Measurements from ENCODE around the gene PHEX. TPM values are rescaled to one million over a fixed set of nuclear protein-coding genes. Genes with fewer than 3 reads are reported as not detected.

Gene PHEX
- total RNA-seq (2021; fragmentation: NEBNext Ultra II Directional; extraction: Animal tissue kit (Norgen Biotek cat#: 25700)), result under 1 TPM; 0.05 to 0.10 (median 0.07) TPM
- long read RNA-seq, result 0 reads

DNA sequence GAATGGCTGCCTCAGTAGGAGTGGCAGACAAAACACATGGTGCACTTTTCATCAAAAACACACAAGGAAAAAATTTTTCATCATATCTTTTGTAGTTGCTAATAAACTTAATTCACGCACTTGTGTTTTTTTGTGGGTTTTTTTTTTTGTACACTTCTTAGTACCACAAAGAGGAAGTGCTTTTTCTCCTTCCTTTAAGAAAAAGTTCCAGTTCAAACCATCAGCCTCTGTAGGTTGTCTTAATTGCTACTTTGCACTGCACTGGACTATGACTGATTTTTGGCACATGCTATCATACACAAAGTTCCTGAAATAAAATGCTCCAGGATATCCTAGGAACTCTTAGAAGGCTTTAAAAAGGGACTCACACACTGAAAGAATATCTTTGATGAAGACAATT is at the start of gene PHEX:
Gene PHEX, plus strand, starts transcription at position 242 of the 400 bp plus-strand sequence. CDS start 681 bp downstream, outside the sequence.
- H3K4me1 Mint-ChIP-seq (ENCODE audit: low read depth), result no peaks in the 10 kb centered on the region
- TF ChIP-seq, protein P1, sequence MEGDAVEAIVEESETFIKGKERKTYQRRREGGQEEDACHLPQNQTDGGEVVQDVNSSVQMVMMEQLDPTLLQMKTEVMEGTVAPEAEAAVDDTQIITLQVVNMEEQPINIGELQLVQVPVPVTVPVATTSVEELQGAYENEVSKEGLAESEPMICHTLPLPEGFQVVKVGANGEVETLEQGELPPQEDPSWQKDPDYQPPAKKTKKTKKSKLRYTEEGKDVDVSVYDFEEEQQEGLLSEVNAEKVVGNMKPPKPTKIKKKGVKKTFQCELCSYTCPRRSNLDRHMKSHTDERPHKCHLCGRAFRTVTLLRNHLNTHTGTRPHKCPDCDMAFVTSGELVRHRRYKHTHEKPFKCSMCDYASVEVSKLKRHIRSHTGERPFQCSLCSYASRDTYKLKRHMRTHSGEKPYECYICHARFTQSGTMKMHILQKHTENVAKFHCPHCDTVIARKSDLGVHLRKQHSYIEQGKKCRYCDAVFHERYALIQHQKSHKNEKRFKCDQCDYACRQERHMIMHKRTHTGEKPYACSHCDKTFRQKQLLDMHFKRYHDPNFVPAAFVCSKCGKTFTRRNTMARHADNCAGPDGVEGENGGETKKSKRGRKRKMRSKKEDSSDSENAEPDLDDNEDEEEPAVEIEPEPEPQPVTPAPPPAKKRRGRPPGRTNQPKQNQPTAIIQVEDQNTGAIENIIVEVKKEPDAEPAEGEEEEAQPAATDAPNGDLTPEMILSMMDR (IDR thresholded peaks at IDR 0.05), result no peak
- no peak within 1 kb of the TSS for H3K27ac Mint-ChIP-seq
- H3K27me3 Mint-ChIP-seq (ENCODE audit: insufficient read depth), result no peaks in the 10 kb centered on the region
- DNase-seq, result no peak
- H3K4me3 Mint-ChIP-seq, result no peak within 1 kb of the TSS
- H3K9me3 Mint-ChIP-seq, result no peaks in the 10 kb centered on the region
- no peaks in the 10 kb centered on the region for H3K36me3 Mint-ChIP-seq (ENCODE audit: low read depth)

- Mint-ChIP-seq H3K27ac (peak overlapping the region; percentile 65), H3K36me3 (ENCODE audit: low read depth) (no peaks in the 10 kb centered on the region; the same call in 1 of the 2 replicates), H3K9me3 (no peaks in the 10 kb centered on the region), H3K4me1 (ENCODE audit: low read depth) (peaks cover 15% of the 10 kb centered on the region), H3K4me3 (no peak overlapping the region), H3K27me3 (ENCODE audit: insufficient read depth) (0 out of 2 replicates have a peak, but pooled peaks cover 4% of the 10 kb centered on the region)
- TF ChIP-seq, protein P1 (IDR thresholded peaks at IDR 0.05), result peak; percentile 87
- peak; percentile 67 for DNase-seq
Measured at GRCh38 chrX:21985332-21985777, 46.8 kb upstream of the PHEX start.

- Mint-ChIP-seq H3K27ac (peak overlapping the region; percentile 48; the same call in 1 of the 2 replicates), H3K4me3 (no peak overlapping the region), H3K36me3 (ENCODE audit: low read depth) (no peaks in the 10 kb centered on the region; the same call in 1 of the 2 replicates), H3K4me1 (ENCODE audit: low read depth) (peaks cover 15% of the 10 kb centered on the region), H3K27me3 (ENCODE audit: insufficient read depth) (0 out of 2 replicates have a peak, but pooled peaks cover 4% of the 10 kb centered on the region), H3K9me3 (no peaks in the 10 kb centered on the region)
- TF ChIP-seq, protein P1 (IDR thresholded peaks at IDR 0.05), result no peak
- peak; percentile 28 for DNase-seq
Measured at GRCh38 chrX:21986596-21986995, 45.5 kb upstream of the PHEX start.

DNA sequence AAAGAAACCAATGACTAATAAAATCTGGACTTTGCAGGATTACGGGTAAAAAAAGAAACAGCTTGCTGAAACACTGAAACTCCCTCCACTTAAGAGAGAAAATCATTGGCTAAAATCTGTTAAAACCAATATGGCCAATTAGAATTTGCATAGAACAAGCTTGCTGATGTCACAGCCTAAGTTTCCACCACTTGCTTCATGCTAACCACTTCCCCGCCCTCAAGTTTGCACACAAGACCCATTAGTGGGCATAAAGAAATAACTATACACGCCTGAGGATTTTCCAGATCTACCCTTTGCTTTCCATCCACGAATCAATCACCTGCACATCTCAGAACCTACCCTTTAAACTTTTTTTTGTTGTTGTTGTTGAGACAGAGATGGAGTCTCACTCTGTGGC is 42.7 kb upstream of the PHEX start:
- Mint-ChIP-seq H3K27me3 (ENCODE audit: insufficient read depth) (0 out of 2 replicates have a peak, but pooled peaks cover 4% of the 10 kb centered on the region), H3K9me3 (no peaks in the 10 kb centered on the region), H3K27ac (no peak overlapping the region), H3K4me1 (ENCODE audit: low read depth) (peaks cover 15% of the 10 kb centered on the region), H3K4me3 (no peak overlapping the region), H3K36me3 (ENCODE audit: low read depth) (peaks cover 5% of the 10 kb centered on the region; the same call in 1 of the 2 replicates)
- TF ChIP-seq, protein P1 (IDR thresholded peaks at IDR 0.05), result no peak
- DNase-seq, result no peak

DNA sequence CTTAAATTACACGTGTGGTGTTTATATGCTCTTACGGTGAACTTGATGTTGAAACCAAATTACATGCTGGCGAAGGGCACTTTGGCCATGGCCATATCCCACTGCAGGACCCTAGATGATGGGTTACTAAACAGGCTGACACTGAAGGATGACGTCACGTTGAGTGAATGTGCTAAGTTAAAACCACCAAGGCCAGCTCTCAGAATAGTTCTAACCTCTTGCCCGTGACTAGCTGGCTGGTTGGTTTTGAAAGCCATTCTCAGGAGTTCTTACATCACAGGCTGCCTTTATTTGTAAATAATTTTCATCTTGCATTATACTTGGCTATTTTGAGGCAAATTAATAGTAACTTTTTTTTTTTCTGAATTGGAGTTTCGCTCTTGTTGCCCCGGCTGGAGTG is 41.3 kb upstream of the PHEX start:
- peaks cover 13% of the 10 kb centered on the region for H3K4me1 Mint-ChIP-seq (ENCODE audit: low read depth)
- no peaks in the 10 kb centered on the region for H3K9me3 Mint-ChIP-seq
- H3K4me3 Mint-ChIP-seq, result no peak overlapping the region
- DNase-seq, result no peak
- peak overlapping the region; percentile 54 for H3K27ac Mint-ChIP-seq
- H3K27me3 Mint-ChIP-seq (ENCODE audit: insufficient read depth), result no peaks in the 10 kb centered on the region
- TF ChIP-seq, protein P1 (IDR thresholded peaks at IDR 0.05), result no peak
- H3K36me3 Mint-ChIP-seq (ENCODE audit: low read depth), result peaks cover 5% of the 10 kb centered on the region; the same call in 1 of the 2 replicates

Measured in HFFc6 (cell line).